SJCRH30 (cell line): ENCODE results near the gene ITGB4. TPM values are rescaled to one million over a fixed set of nuclear protein-coding genes. Genes with fewer than 3 reads are reported as not detected.

Experiments used
- DNase-seq, 2 experiments: peaks; one replicate each; pipeline ENCODE4 v3.0.0-alpha.2; 2015 to 2020
- H3K27ac ChIP-seq: fragments of 250-450 bp; sonication (Bioruptor Pico); 2 replicates; pipeline ENCODE4 v1.5.1; 2020; ENCODE audit warnings: mild to moderate bottlenecking, moderate library complexity
- H3K27me3 ChIP-seq: fragments of 250-450 bp; sonication (Bioruptor Pico); 2 replicates; pipeline ENCODE4 v1.5.1; 2020; ENCODE audit warnings: mild to moderate bottlenecking, moderate library complexity
- H3K36me3 ChIP-seq: fragments of 250-450 bp; sonication (Bioruptor Pico); 2 replicates; pipeline ENCODE4 v1.5.1; 2020; ENCODE audit warnings: mild to moderate bottlenecking, moderate library complexity
- H3K4me1 ChIP-seq: fragments of 250-450 bp; sonication (Bioruptor Pico); 2 replicates; pipeline ENCODE4 v1.5.1; 2020; ENCODE audit warnings: mild to moderate bottlenecking, moderate library complexity
- H3K4me3 ChIP-seq: fragments of 250-450 bp; sonication (Bioruptor Pico); 2 replicates; pipeline ENCODE4 v1.5.1; 2020; ENCODE audit warnings: mild to moderate bottlenecking, moderate library complexity
- H3K9me3 ChIP-seq: fragments of 250-450 bp; sonication (Bioruptor Pico); replicated peaks from 2 replicates; pipeline ENCODE4 v1.5.1; 2020; ENCODE audit warnings: mild to moderate bottlenecking, moderate library complexity
- total RNA-seq: library from RNA; depleted of rRNA; stranded (reverse); fragments of >200 nt; shearing (Covaris generic); gene quantifications from 2 replicates; pipeline ENCODE4 v1.2.3, GENCODE V29; 2014

ITGB4 gene
- total RNA-seq, 1 experiment from 2014 or later: 8.8 TPM

GRCh38 chr17:75707079-75707571 is 14.1 kb upstream of the ITGB4 start:
- Histone ChIP-seq H3K27ac (no peak overlapping the region), H3K9me3 (no peaks in the 10 kb centered on the region), H3K4me3 (no peak overlapping the region), H3K36me3 (peaks cover 46% of the 10 kb centered on the region), H3K27me3 (no peaks in the 10 kb centered on the region), H3K4me1 (no peaks in the 10 kb centered on the region)
- DNase-seq: no peak

GRCh38 chr17:75712446-75712845 is 8.8 kb upstream of the ITGB4 start:
- no peak for DNase-seq
- no peaks in the 10 kb centered on the region for H3K4me1 ChIP-seq
- 0 out of 2 replicates have a peak, but pooled peaks cover 6% of the 10 kb centered on the region for H3K27me3 ChIP-seq
- no peaks in the 10 kb centered on the region for H3K9me3 ChIP-seq
- H3K4me3 ChIP-seq: no peak overlapping the region
- H3K27ac ChIP-seq: no peak overlapping the region
- H3K36me3 ChIP-seq: peaks cover under 1% of the 10 kb centered on the region; the same call in 1 of the 2 replicates

GRCh38 chr17:75719732-75720131 is 1.5 kb upstream of the ITGB4 start:
- no peaks in the 10 kb centered on the region; the same call in 1 of the 2 replicates for H3K4me1 ChIP-seq
- no peak overlapping the region for H3K27ac ChIP-seq
- no peaks in the 10 kb centered on the region for H3K9me3 ChIP-seq
- H3K36me3 ChIP-seq: no peaks in the 10 kb centered on the region
- no peak overlapping the region for H3K4me3 ChIP-seq
- H3K27me3 ChIP-seq: peaks cover 59% of the 10 kb centered on the region
- no peak for DNase-seq

- H3K27me3 ChIP-seq: peaks cover 53% of the 10 kb centered on the region
Measured at GRCh38 chr17:75721463-75722011, 278 bp downstream of the ITGB4 start.

GRCh38 chr17:75722076-75722475 is 817 bp downstream of the ITGB4 start:
- Histone ChIP-seq H3K27me3 (peaks cover 53% of the 10 kb centered on the region), H3K27ac (no peak overlapping the region), H3K9me3 (no peaks in the 10 kb centered on the region), H3K36me3 (no peaks in the 10 kb centered on the region), H3K4me3 (no peak overlapping the region), H3K4me1 (no peaks in the 10 kb centered on the region; the same call in 1 of the 2 replicates)
- no peak for DNase-seq

More at GRCh38 chr17:75721463-75722011, 278 bp downstream of the ITGB4 start:
- Histone ChIP-seq H3K27ac (no peak overlapping the region), H3K9me3 (no peaks in the 10 kb centered on the region), H3K4me3 (peak overlapping the region; percentile 51; the same call in 1 of the 2 replicates), H3K4me1 (no peaks in the 10 kb centered on the region; the same call in 1 of the 2 replicates), H3K36me3 (no peaks in the 10 kb centered on the region)
- no peak for DNase-seq

GRCh38 chr17:75722542-75723095 is 1.4 kb downstream of the ITGB4 start:
- Histone ChIP-seq H3K27me3 (peaks cover 55% of the 10 kb centered on the region), H3K9me3 (no peaks in the 10 kb centered on the region), H3K36me3 (no peaks in the 10 kb centered on the region), H3K4me3 (no peak overlapping the region), H3K27ac (no peak overlapping the region), H3K4me1 (no peaks in the 10 kb centered on the region; the same call in 1 of the 2 replicates)
- DNase-seq: no peak

- H3K4me1 ChIP-seq: no peaks in the 10 kb centered on the region; the same call in 1 of the 2 replicates
- peak in 1 of 2 experiments; percentile 42 for DNase-seq
- H3K4me3 ChIP-seq: no peak overlapping the region
- no peak overlapping the region for H3K27ac ChIP-seq
- peaks cover 52% of the 10 kb centered on the region for H3K27me3 ChIP-seq
- H3K36me3 ChIP-seq: no peaks in the 10 kb centered on the region
- H3K9me3 ChIP-seq: no peaks in the 10 kb centered on the region
Measured at GRCh38 chr17:75723171-75723930, 2.1 kb downstream of the ITGB4 start.

- Histone ChIP-seq H3K27me3 (peaks cover 47% of the 10 kb centered on the region), H3K4me3 (no peak overlapping the region), H3K36me3 (no peaks in the 10 kb centered on the region), H3K4me1 (no peaks in the 10 kb centered on the region; the same call in 1 of the 2 replicates), H3K9me3 (no peaks in the 10 kb centered on the region), H3K27ac (no peak overlapping the region)
- no peak for DNase-seq
Measured at GRCh38 chr17:75724016-75725003, 3.1 kb downstream of the ITGB4 start.

GRCh38 chr17:75725504-75725903 is 4.2 kb downstream of the ITGB4 start:
- no peak overlapping the region for H3K27ac ChIP-seq
- H3K9me3 ChIP-seq: no peaks in the 10 kb centered on the region
- no peak overlapping the region for H3K4me3 ChIP-seq
- H3K4me1 ChIP-seq: no peaks in the 10 kb centered on the region; the same call in 1 of the 2 replicates
- no peaks in the 10 kb centered on the region for H3K36me3 ChIP-seq
- DNase-seq: no peak
- H3K27me3 ChIP-seq: peaks cover 35% of the 10 kb centered on the region

- DNase-seq: no peak
- Histone ChIP-seq H3K27ac (no peak overlapping the region), H3K4me1 (no peaks in the 10 kb centered on the region), H3K9me3 (no peaks in the 10 kb centered on the region), H3K4me3 (no peak overlapping the region), H3K27me3 (peaks cover 22% of the 10 kb centered on the region), H3K36me3 (no peaks in the 10 kb centered on the region)
Measured at GRCh38 chr17:75727391-75727790, 6.1 kb downstream of the ITGB4 start.

GRCh38 chr17:75729351-75729750 is 8.1 kb downstream of the ITGB4 start:
- Histone ChIP-seq H3K36me3 (no peaks in the 10 kb centered on the region), H3K4me3 (no peak overlapping the region), H3K9me3 (no peaks in the 10 kb centered on the region), H3K27ac (no peak overlapping the region), H3K4me1 (no peaks in the 10 kb centered on the region), H3K27me3 (peaks cover 4% of the 10 kb centered on the region)
- no peak for DNase-seq

GRCh38 chr17:75730065-75730464 is 8.8 kb downstream of the ITGB4 start:
- no peak overlapping the region for H3K27ac ChIP-seq
- H3K36me3 ChIP-seq: no peaks in the 10 kb centered on the region
- no peaks in the 10 kb centered on the region for H3K4me1 ChIP-seq
- H3K9me3 ChIP-seq: no peaks in the 10 kb centered on the region
- DNase-seq: no peak
- H3K4me3 ChIP-seq: no peak overlapping the region
- peaks cover 3% of the 10 kb centered on the region; the same call in 1 of the 2 replicates for H3K27me3 ChIP-seq

- Histone ChIP-seq H3K27me3 (peaks cover 6% of the 10 kb centered on the region; the same call in 1 of the 2 replicates), H3K27ac (no peak overlapping the region), H3K9me3 (no peaks in the 10 kb centered on the region), H3K36me3 (no peaks in the 10 kb centered on the region), H3K4me3 (no peak overlapping the region), H3K4me1 (no peaks in the 10 kb centered on the region)
- no peak for DNase-seq
Measured at GRCh38 chr17:75731086-75731715, 9.9 kb downstream of the ITGB4 start.
